ENCODE data around the gene HBM. TPM values are rescaled to one million over a fixed set of nuclear protein-coding genes. Genes with fewer than 3 reads are reported as not detected.
"Not testable (repeated sequence)": the region's sequence is repeated elsewhere in the genome, so short reads cannot be mapped to it uniquely, and the experiment has no call there.

The HBM gene
- total RNA-seq, 1 donor from 2014 or later = 15.0 TPM

DNA sequence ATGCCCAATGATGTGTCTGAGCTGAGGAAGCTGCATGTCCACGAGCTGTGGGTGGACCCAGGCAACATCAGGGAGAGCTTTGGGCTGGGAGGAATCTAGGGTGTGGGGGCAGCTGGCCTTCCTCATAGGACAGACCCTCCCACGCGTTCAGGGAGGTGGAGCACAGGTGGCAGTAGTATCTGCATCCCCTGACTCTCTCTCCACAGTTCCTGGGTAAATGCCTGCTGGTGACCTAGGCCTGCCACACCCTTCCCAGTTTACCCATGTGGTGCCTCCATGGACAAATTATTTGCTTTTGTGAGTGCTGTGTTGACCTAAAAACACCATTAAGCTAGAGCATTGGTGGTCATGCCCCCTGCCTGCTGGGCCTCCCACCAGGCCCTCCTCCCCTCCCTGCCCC lies 3.2 kb downstream of the HBM start:
- DNase-seq = no peak

GRCh38 chr16:170088-170507 lies 4.3 kb downstream of the HBM start:
- DNase-seq = not testable (repeated sequence)

- no peak for DNase-seq
Observed at GRCh38 chr16:170788-171187, 5.0 kb downstream of the HBM start.

GRCh38 chr16:172374-172941 lies 6.7 kb downstream of the HBM start, which contains the start of gene HBA2:
Gene HBA2, plus strand, starts transcription at chr16:172876. Its CDS starts 37 bp downstream, at chr16:172913.
- not testable (repeated sequence) for DNase-seq

DNA sequence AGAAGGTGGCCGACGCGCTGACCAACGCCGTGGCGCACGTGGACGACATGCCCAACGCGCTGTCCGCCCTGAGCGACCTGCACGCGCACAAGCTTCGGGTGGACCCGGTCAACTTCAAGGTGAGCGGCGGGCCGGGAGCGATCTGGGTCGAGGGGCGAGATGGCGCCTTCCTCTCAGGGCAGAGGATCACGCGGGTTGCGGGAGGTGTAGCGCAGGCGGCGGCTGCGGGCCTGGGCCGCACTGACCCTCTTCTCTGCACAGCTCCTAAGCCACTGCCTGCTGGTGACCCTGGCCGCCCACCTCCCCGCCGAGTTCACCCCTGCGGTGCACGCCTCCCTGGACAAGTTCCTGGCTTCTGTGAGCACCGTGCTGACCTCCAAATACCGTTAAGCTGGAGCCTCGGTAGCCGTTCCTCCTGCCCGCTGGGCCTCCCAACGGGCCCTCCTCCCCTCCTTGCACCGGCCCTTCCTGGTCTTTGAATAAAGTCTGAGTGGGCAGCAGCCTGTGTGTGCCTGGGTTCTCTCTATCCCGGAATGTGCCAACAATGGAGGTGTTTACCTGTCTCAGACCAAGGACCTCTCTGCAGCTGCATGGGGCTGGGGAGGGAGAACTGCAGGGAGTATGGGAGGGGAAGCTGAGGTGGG lies 7.6 kb downstream of the HBM start:
- DNase-seq = not testable (repeated sequence)

DNA sequence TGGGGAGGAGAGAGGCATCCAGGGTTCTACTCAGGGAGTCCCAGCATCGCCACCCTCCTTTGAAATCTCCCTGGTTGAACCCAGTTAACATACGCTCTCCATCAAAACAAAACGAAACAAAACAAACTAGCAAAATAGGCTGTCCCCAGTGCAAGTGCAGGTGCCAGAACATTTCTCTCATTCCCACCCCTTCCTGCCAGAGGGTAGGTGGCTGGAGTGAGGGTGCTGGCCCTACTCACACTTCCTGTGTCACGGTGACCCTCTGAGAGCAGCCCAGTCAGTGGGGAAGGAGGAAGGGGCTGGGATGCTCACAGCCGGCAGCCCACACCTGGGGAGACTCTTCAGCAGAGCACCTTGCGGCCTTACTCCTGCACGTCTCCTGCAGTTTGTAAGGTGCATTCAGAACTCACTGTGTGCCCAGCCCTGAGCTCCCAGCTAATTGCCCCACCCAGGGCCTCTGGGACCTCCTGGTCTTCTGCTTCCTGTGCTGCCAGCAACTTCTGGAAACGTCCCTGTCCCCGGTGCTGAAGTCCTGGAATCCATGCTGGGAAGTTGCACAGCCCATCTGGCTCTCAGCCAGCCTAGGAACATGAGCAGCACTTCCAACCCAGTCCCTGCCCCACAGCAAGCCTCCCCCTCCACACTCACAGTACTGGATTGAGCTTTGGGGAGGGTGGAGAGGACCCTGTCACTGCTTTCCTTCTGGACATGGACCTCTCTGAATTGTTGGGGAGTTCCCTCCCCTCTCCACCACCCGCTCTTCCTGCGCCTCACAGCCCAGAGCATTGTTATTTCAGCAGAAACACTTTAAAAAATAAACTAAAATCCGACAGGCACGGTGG lies 8.4 kb downstream of the HBM start:
- DNase-seq = not testable (repeated sequence)

GRCh38 chr16:175011-175949 lies 9.5 kb downstream of the HBM start:
- DNase-seq = no peak

GRCh38 chr16:176006-176405 lies 10.2 kb downstream of the HBM start:
- not testable (repeated sequence) for DNase-seq

GRCh38 chr16:176477-177382 lies 11.0 kb downstream of the HBM start, which contains the start of gene HBA1:
Gene HBA1, plus strand, starts transcription at chr16:176680. Its CDS starts 37 bp downstream, at chr16:176717.
- DNase-seq = not testable (repeated sequence)

DNA sequence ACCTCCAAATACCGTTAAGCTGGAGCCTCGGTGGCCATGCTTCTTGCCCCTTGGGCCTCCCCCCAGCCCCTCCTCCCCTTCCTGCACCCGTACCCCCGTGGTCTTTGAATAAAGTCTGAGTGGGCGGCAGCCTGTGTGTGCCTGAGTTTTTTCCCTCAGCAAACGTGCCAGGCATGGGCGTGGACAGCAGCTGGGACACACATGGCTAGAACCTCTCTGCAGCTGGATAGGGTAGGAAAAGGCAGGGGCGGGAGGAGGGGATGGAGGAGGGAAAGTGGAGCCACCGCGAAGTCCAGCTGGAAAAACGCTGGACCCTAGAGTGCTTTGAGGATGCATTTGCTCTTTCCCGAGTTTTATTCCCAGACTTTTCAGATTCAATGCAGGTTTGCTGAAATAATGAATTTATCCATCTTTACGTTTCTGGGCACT lies 11.6 kb downstream of the HBM start:
- no peak for DNase-seq

GRCh38 chr16:177981-178667 lies 12.3 kb downstream of the HBM start:
- no peak for DNase-seq

DNA sequence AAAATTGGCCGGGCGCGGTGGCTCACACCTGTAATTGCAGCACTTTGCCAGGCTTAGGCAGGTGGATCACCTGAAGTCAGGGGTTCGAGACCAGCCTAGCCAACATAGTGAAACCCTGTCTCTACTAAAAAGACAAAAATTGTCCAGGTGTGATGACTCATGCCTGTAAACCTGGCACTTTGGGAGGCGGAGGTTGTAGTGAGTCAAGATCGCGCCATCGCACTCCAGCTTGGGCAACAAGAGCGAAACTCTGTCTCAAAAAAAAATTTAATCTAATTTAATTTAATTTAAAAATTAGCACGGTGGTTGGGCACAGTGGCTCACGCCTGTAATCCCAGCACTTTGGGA lies 12.9 kb downstream of the HBM start:
- DNase-seq = no peak

- no peak for DNase-seq
Observed at GRCh38 chr16:179211-180092, 13.7 kb downstream of the HBM start.

DNA sequence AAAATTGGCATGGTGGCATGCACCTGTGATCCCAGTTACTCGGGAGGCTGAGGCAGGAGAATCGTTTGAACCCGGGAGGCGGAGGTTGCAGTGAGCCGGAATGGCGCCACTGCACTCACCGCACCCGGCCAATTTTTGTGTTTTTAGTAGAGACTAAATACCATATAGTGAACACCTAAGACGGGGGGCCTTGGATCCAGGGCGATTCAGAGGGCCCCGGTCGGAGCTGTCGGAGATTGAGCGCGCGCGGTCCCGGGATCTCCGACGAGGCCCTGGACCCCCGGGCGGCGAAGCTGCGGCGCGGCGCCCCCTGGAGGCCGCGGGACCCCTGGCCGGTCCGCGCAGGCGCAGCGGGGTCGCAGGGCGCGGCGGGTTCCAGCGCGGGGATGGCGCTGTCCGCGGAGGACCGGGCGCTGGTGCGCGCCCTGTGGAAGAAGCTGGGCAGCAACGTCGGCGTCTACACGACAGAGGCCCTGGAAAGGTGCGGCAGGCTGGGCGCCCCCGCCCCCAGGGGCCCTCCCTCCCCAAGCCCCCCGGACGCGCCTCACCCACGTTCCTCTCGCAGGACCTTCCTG lies 14.4 kb downstream of the HBM start, which contains the start of gene HBQ1:
Gene HBQ1 (plus strand): TSS at position 359 of the 575 bp plus-strand sequence. CDS start 28 bp downstream, at position 387.
- DNase-seq = no peak

DNA sequence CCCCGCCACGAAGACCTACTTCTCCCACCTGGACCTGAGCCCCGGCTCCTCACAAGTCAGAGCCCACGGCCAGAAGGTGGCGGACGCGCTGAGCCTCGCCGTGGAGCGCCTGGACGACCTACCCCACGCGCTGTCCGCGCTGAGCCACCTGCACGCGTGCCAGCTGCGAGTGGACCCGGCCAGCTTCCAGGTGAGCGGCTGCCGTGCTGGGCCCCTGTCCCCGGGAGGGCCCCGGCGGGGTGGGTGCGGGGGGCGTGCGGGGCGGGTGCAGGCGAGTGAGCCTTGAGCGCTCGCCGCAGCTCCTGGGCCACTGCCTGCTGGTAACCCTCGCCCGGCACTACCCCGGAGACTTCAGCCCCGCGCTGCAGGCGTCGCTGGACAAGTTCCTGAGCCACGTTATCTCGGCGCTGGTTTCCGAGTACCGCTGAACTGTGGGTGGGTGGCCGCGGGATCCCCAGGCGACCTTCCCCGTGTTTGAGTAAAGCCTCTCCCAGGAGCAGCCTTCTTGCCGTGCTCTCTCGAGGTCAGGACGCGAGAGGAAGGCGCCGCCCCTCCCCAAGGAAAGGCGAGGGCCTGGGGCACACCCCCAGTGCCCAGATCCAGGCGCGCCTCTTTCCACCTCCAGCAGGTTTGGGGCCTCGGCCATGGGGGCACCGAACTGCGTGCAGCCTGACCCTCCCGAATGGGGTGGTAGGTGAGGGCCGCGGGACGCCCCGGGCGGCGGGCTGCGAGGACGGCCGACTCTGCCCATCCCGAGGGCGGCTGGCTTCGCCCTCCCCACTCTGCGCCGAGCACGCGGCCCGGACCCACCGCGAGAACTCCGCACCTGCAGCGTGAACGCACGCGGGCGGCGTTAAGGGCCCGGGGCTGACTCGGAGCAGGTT lies 15.1 kb downstream of the HBM start:
- no peak for DNase-seq

GRCh38 chr16:181565-182021 lies 15.8 kb downstream of the HBM start:
- no peak for DNase-seq

DNA sequence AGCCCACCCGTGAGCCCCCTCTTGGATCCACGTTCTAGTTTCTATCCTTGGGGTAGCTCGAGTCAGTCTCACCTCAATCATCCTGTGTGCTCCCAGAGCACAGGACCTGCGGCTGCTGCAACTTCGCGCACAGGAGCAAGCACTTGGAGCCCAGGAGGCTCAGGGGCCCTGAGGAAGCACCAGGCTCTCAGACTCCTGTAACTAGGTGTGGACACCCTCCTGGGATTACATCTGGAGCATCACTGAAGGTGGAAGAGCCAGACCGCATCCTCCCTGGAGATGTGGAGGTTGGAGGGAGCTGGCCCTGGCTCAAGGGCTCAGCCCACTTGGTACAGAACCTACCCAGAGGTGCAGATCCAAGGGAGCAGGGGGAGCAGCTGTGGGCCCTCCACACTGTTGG lies 17.2 kb downstream of the HBM start:
- no peak for DNase-seq

GRCh38 chr16:185213-185612 lies 19.4 kb downstream of the HBM start:
- DNase-seq = no peak

All from occipital lobe (tissue), 2 donors.